ENCODE data around the gene LRRC7.

The LRRC7 gene

DNA sequence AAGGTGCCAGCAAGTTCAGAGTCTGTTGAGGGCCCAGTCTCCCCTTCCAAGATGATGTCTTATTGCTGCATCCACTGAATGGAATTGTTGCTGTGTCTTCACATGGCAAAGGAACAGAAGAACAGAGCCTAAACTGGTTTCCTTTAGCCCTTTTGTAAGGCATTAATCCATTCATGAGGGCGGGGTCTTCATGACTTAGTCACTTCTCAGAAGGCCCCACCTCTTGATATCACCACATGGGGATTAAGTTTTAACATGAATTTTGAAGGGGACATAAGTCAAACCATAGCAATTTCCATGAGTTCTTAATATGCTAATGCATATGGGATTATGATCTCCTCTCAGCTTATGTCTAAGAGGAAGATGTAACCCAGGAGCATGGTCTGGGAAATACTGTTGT, 182.9 kb downstream of the LRRC7 start:
- TF ChIP-seq, protein P1, sequence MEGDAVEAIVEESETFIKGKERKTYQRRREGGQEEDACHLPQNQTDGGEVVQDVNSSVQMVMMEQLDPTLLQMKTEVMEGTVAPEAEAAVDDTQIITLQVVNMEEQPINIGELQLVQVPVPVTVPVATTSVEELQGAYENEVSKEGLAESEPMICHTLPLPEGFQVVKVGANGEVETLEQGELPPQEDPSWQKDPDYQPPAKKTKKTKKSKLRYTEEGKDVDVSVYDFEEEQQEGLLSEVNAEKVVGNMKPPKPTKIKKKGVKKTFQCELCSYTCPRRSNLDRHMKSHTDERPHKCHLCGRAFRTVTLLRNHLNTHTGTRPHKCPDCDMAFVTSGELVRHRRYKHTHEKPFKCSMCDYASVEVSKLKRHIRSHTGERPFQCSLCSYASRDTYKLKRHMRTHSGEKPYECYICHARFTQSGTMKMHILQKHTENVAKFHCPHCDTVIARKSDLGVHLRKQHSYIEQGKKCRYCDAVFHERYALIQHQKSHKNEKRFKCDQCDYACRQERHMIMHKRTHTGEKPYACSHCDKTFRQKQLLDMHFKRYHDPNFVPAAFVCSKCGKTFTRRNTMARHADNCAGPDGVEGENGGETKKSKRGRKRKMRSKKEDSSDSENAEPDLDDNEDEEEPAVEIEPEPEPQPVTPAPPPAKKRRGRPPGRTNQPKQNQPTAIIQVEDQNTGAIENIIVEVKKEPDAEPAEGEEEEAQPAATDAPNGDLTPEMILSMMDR (IDR thresholded peaks at IDR 0.05; ENCODE audit: insufficient read depth, missing control alignments), result no peak
- FAIRE-seq (no peak), DNase-seq (ENCODE audit: insufficient read length, low spot score) (no peak)

DNA sequence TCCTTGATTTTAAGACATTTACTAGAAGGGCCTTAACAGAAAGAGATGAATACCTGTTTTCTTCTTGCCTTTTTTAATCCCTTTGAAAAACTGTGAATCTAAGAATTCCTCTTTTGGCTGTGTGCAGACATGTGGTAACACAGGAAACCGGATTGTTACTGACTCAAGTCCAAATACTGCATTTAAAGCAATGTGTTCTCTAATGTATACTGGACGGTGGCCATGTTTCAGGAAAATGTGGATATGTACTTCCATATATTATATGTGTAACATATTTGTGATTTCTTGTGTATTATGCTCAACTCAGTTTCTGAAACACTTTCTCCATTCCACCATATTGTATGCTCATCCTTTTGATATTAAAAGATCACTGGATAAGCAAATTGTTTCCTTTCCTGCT, 185.1 kb downstream of the LRRC7 start:
- no peak for DNase-seq (ENCODE audit: insufficient read length, low spot score)
- TF ChIP-seq, protein P1 (IDR thresholded peaks at IDR 0.05; ENCODE audit: insufficient read depth, missing control alignments), result no peak
- FAIRE-seq, result no peak

DNA sequence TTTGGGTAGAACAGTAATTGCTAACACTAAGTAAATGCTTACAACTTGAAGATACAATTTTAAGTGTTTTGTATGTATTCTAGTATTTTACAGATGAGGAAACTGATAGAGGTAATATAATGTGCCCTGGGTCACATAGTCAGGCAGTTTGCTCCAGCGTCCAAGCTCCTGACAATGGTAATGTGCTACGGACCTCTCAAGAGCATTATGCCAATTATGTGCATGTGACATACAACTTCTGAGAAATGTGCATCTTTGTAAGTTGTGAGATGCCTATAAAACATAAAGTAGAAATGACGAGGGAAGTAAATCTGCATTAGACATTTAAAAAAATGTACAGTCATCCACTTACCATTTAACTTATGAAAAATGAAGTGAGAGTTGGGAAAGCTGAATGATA, 186.8 kb downstream of the LRRC7 start:
- TF ChIP-seq, protein P1 (IDR thresholded peaks at IDR 0.05; ENCODE audit: insufficient read depth, missing control alignments), result no peak
- no peak for FAIRE-seq
- DNase-seq (ENCODE audit: insufficient read length, low spot score), result no peak

DNA sequence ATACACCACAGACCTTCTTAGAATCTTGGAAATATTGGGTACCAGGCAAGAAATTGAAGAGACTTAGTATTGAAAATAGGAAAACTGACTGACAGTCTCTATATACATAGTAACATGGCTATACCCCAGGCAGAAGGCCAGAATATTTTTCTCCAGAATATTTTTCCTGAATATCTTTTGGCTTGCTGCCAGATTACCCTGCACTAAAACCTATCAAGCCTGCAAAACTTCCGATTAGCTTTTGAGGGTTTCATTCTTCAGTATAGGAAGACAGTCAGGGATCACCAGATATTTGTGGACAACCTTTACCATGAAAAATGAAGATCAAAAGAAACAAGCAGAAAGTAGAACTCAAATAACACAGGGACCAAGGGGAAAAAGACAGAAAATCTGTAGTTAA, 187.9 kb downstream of the LRRC7 start:
- no peak for FAIRE-seq
- no peak for DNase-seq (ENCODE audit: insufficient read length, low spot score)
- TF ChIP-seq, protein P1 (IDR thresholded peaks at IDR 0.05; ENCODE audit: insufficient read depth, missing control alignments), result no peak

DNA sequence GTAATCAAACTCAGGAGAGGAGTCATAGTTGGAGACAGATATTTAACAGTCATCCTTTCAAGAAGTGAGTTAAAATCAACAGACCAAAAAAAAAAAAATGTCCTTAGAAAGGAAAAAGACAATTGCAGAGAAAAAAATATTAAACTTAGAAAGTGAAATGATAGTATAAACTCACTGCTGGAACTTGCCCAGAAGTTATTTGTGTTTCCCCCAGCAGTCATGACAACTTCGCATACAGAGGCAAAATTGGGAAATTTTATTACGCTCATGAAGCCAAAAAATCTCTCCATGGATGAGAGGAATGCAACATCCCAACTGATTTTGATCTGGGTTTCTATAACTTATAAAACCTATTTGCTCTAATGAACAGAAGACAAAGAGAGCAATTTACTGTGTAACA, 198.2 kb downstream of the LRRC7 start:
- FAIRE-seq, result no peak
- no peak for DNase-seq (ENCODE audit: insufficient read length, low spot score)

DNA sequence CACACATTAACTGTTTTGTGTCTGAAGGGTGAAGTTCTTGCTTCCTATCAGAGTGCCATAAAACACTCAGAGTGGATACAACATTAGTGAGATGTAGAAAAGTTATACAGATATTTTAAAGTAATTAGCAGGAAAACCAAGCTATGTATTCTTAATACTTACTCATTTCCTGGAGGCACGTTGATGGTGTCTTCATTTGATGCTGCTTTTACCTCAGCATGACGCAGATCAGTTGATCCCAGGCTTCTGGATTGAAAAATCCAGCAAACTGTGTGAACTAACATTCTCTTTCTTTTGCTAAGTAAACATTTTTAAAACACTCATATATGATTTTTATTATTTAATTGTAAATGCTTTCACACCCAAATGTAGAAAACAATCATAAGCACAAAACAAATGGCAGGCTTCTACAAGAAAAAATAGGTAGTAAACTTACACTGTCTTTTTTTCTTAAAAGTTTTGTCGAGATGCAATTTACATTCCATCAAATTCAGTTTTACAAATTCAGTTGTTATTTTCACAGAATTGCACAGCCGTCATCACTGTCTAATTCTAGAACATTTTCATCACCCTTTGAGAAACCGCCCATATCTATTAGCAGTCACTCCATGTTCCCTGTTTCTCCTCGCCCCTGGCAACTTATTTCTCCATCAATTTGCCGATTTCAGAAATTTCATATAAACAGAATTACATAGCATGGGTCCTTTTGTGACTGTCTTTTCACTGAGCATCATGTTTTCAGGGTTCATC, 198.9 kb downstream of the LRRC7 start:
- FAIRE-seq (no peak), DNase-seq (ENCODE audit: insufficient read length, low spot score) (no peak)
- TF ChIP-seq, protein P1 (IDR thresholded peaks at IDR 0.05; ENCODE audit: insufficient read depth, missing control alignments), result no peak

More for the DNA sequence above, 198.2 kb downstream of the LRRC7 start:
- TF ChIP-seq, protein P1 (IDR thresholded peaks at IDR 0.05; ENCODE audit: insufficient read depth, missing control alignments), result no peak

DNA sequence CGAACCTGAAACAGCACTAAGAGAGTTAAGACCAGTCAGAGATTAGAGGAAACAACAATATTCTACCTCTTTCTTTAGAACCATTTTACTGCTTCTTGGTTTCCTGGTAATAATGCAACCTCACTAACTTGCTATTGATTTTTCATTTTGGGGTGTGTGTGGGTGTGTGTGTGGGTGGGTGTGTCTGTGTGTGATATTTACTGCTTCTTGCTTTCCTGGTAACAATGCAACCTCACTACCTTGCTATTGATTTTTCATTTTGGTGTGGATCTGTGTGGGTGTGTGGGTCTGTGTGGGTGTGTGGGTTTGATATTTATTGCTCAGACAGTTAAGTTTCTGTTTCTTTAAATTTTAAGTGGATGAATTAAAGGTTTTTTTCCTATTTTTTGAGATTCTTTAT, 208.8 kb downstream of the LRRC7 start:
- no peak for DNase-seq (ENCODE audit: insufficient read length, low spot score)
- no peak for FAIRE-seq
- TF ChIP-seq, protein P1 (IDR thresholded peaks at IDR 0.05; ENCODE audit: insufficient read depth, missing control alignments), result no peak

Measured in D721Med (cell line).